HCT116 (cell line): ENCODE data around the gene ZNF438. TPM values are rescaled to one million over a fixed set of nuclear protein-coding genes. Genes with fewer than 3 reads are reported as not detected.
A peak's percentile ranks its signal among the peaks of the same experiment; 100 is the strongest.

Experiments
- ATAC-seq: fragments of 200-7000 bp; cut with Tn5 transposase; 2 replicates; pipeline ENCODE4 v1.9.1; 2020; ENCODE audit warnings: mild to moderate bottlenecking, moderate library complexity
- BruUV-seq: library from RNA; stranded (reverse); fragments of 400-500 nt; replicated peaks from 2 replicates; lab custom pipeline; 2021; lab: Mats Ljungman, UMichigan
- CTCF ChIA-PET: fragments of 300-600 bp; sonication (Branson Sonifier 250); formaldehyde crosslinking; loops from one replicate; lab custom pipeline; 2021; ENCODE audit warnings: antibody characterized with exemption; lab: Charles Lee
- POLR2A ChIA-PET: fragments of 300-600, 350-600 bp; sonication (Branson Sonifier 250); formaldehyde crosslinking; loops from one replicate; lab custom pipeline; 2021; ENCODE audit warnings: antibody characterized with exemption; lab: Charles Lee
- RAD21 ChIA-PET, 2 experiments: fragments of 300-600 bp; sonication (Branson Sonifier 250); formaldehyde crosslinking; loops; one replicate each; lab custom pipeline; 2023; ENCODE audit warnings: low total read pairs in 2 of 2; ENCODE audit not compliant: uncharacterized antibody in 2 of 2, unreplicated experiment in 2 of 2, low non-redundant PET in 1 of 2; lab: Charles Lee
- DNase-seq: peaks from one replicate; pipeline ENCODE4 v3.0.0-alpha.2; 2010; ENCODE audit warnings: low read depth, low spot score
- H2AFZ ChIP-seq: fragments of 200-600 bp; shearing (Covaris generic), sonication (generic); 2 replicates; pipeline ENCODE4 v1.6.1; 2017; ENCODE audit warnings: low read depth, mixed run types, mixed read lengths, antibody characterized with exemption, low read length; ENCODE audit not compliant: poor library complexity, severe bottlenecking
- H3K27ac ChIP-seq: 2 replicates; pipeline ENCODE4 v1.5.1; 2012; ENCODE audit warnings: low read depth, low read length
- H3K27me3 ChIP-seq: fragments of 200-600 bp; sonication (generic); 2 replicates; pipeline ENCODE4 v1.6.1; 2016; ENCODE audit warnings: mixed run types, low read length, mixed read lengths; ENCODE audit not compliant: insufficient read depth
- H3K36me3 ChIP-seq, 2 experiments: fragments of 200-500 bp in 1 of 2; fragments of 200-600 bp in 1 of 2; sonication (Bioruptor generic) in 1 of 2; sonication (generic) in 1 of 2; 2 replicates each; pipeline versions ENCODE4 v1.5.1 to v1.6.1; 2014 to 2016; ENCODE audit warnings: low read length in 2 of 2, inconsistent platforms in 1 of 2, mixed read lengths in 1 of 2, mixed run types in 1 of 2; ENCODE audit not compliant: insufficient read depth in 2 of 2, control insufficient read depth in 1 of 2
- H3K4me1 ChIP-seq, 2 experiments: fragments of 200-600 bp in 1 of 2; sonication (generic) in 1 of 2; 2 replicates each; pipeline versions ENCODE4 v1.5.1 to v1.6.1; 2012 to 2017; ENCODE audit warnings: low read length in 2 of 2, inconsistent platforms in 1 of 2, mild to moderate bottlenecking in 1 of 2, mixed read lengths in 1 of 2, mixed run types in 1 of 2, moderate library complexity in 1 of 2; ENCODE audit not compliant: insufficient read depth in 2 of 2, control insufficient read depth in 1 of 2
- H3K4me2 ChIP-seq: fragments of 200-600 bp; sonication (generic); 2 replicates; pipeline ENCODE4 v1.6.1; 2017; ENCODE audit warnings: mixed run types, low read length, mixed read lengths
- H3K4me3 ChIP-seq, 2 experiments: fragments of 200-600 bp in 1 of 2; sonication (generic) in 1 of 2; replicated peaks in 1 of 2; 2 replicates each; pipeline ENCODE4 v1.5.1; 2011 to 2016; ENCODE audit warnings: low read length in 2 of 2, control low read depth in 1 of 2, low read depth in 1 of 2, mild to moderate bottlenecking in 1 of 2, mixed read lengths in 1 of 2, mixed run types in 1 of 2
- H3K79me2 ChIP-seq: fragments of 200-600 bp; sonication (generic); 2 replicates; pipeline ENCODE4 v1.6.1; 2017; ENCODE audit warnings: mild to moderate bottlenecking, mixed run types, low read length, moderate library complexity, mixed read lengths; ENCODE audit not compliant: insufficient read depth
- H3K9ac ChIP-seq: fragments of 200-600 bp; sonication (generic); 2 replicates; pipeline ENCODE4 v1.6.1; 2016; ENCODE audit warnings: low read length, mixed read lengths
- H3K9me2 ChIP-seq: fragments of 200-600 bp; sonication (generic), shearing (Covaris generic); 2 replicates; pipeline ENCODE4 v1.6.1; 2017; ENCODE audit warnings: mixed run types, mild to moderate bottlenecking, moderate library complexity; ENCODE audit not compliant: insufficient read depth
- H3K9me3 ChIP-seq, 2 experiments: fragments of 200-500 bp in 1 of 2; fragments of 200-600 bp in 1 of 2; sonication (Bioruptor generic) in 1 of 2; sonication (generic) in 1 of 2; 2 replicates each; pipeline ENCODE4 v1.6.1; 2014 to 2017; ENCODE audit warnings: low read length in 2 of 2, mixed read lengths in 2 of 2, inconsistent platforms in 1 of 2, low read depth in 1 of 2, mild to moderate bottlenecking in 1 of 2, mixed run types in 1 of 2, moderate library complexity in 1 of 2; ENCODE audit not compliant: control insufficient read depth in 1 of 2, insufficient read depth in 1 of 2
- H4K20me1 ChIP-seq: fragments of 200-600 bp; sonication (generic), shearing (Covaris generic); 2 replicates; pipeline ENCODE4 v1.6.1; 2017; ENCODE audit warnings: mixed run types, mild to moderate bottlenecking, moderate library complexity; ENCODE audit not compliant: insufficient read depth
- CBX3 ChIP-seq: IDR thresholded peaks from 2 replicates; pipeline ENCODE4 v1.6.1; 2012; ENCODE audit warnings: low read depth
- EGR1 ChIP-seq: IDR thresholded peaks from 2 replicates; pipeline ENCODE4 v1.6.1; 2012; ENCODE audit warnings: low read depth
- ELF1 ChIP-seq: IDR thresholded peaks from 2 replicates; pipeline ENCODE4 v1.6.1; 2012; ENCODE audit warnings: low read depth, borderline replicate concordance
- EZH2 ChIP-seq: fragments of 200-600 bp; sonication (generic); IDR thresholded peaks from 2 replicates; pipeline ENCODE4 v1.6.1; 2017; ENCODE audit warnings: antibody characterized with exemption, mixed run types
- EZH2phosphoT487 ChIP-seq: fragments of 200-600 bp; IDR thresholded peaks from 2 replicates; pipeline ENCODE4 v1.6.1; 2018; ENCODE audit warnings: antibody characterized with exemption, borderline replicate concordance
- FOSL1 ChIP-seq: IDR thresholded peaks from 2 replicates; pipeline ENCODE4 v1.6.1; 2012; ENCODE audit warnings: low read depth
- JUND ChIP-seq: IDR thresholded peaks from 2 replicates; pipeline ENCODE4 v1.6.1; 2012
- POLR2A ChIP-seq: IDR thresholded peaks from 2 replicates; pipeline ENCODE4 v1.7.0; 2011; ENCODE audit warnings: borderline replicate concordance; ENCODE audit not compliant: insufficient read depth, insufficient read length; ENCODE audit errors: extremely low read depth
- POLR2AphosphoS5 ChIP-seq: IDR thresholded peaks from 2 replicates; pipeline ENCODE4 v1.6.1; 2011; ENCODE audit warnings: mild to moderate bottlenecking, low read depth, low read length, moderate library complexity
- RAD21 ChIP-seq: IDR thresholded peaks from 2 replicates; pipeline ENCODE4 v1.6.1; 2012; ENCODE audit warnings: low read depth, mild to moderate bottlenecking
- SIN3A ChIP-seq: IDR thresholded peaks from 2 replicates; pipeline ENCODE4 v1.6.1; 2012; ENCODE audit warnings: low read depth
- ZNF274 ChIP-seq: fragments of 200-500 bp; sonication (Bioruptor generic); IDR thresholded peaks from 2 replicates; pipeline ENCODE4 v1.6.1; 2014; ENCODE audit warnings: mild to moderate bottlenecking, low read depth, low read length, inconsistent platforms
- intact Hi-C: fragments of 100-400 bp; cut with micrococcal nuclease; formaldehyde crosslinking; loops from 2 replicates; pipeline ENCODE4 v1.10.0; 2022
- total RNA-seq: library from RNA; stranded (reverse); gene quantifications from one replicate; pipeline ENCODE4 v1.2.1, GENCODE V29; 2021; ENCODE audit not compliant: unreplicated experiment
- TF ChIP-seq, protein P1 (sequence below): IDR thresholded peaks from 2 replicates; pipeline ENCODE4 v1.6.1; 2012
- TF ChIP-seq, protein P2 (sequence below): IDR thresholded peaks from 2 replicates; pipeline ENCODE4 v1.6.1; 2012; ENCODE audit warnings: low read depth

Gene ZNF438
- total RNA-seq, 1 experiment from 2014 or later: 3.3 TPM

DNA sequence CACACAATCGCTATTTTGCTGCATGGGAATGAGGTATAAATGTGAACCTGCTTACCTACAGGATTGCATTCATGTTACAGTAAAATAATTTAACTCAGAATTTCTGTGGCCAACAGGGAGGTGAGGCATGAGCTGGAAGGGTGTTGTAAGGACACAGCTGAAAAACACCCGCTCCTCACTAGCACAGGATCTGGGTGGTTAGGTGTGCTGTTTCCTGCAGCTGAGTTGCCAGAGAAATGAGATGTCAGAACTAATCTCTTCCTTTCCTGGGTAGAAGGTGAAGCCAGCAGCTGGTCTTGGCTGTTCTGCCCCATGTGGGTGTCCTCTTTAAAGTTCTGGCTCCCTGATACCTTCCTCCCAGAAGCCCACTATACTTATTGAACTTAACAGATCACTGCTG is 39.0 kb upstream of the ZNF438 start:
- H3K9ac ChIP-seq: no peak overlapping the region
- no peak overlapping the region for H3K4me3 ChIP-seq
- ATAC-seq: no peak
- TF ChIP-seq POLR2A (no peak), SIN3A (no peak), ELF1 (no peak), RAD21 (no peak), EZH2phosphoT487 (no peak)
- TF ChIP-seq, protein P1, sequence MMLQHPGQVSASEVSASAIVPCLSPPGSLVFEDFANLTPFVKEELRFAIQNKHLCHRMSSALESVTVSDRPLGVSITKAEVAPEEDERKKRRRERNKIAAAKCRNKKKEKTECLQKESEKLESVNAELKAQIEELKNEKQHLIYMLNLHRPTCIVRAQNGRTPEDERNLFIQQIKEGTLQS: no peak
- H3K27me3 ChIP-seq: no peaks in the 10 kb centered on the region
- BruUV-seq: no TSS peak
- intact Hi-C loops: no loop called here
- POLR2A ChIA-PET: no interaction called here
- RAD21 ChIA-PET: no interaction called here
- no peaks in the 10 kb centered on the region for H4K20me1 ChIP-seq
- peak overlapping the region; percentile 35; the same call in 1 of the 2 replicates for H3K4me2 ChIP-seq
- H2AFZ ChIP-seq: peak overlapping the region; percentile 40
- H3K79me2 ChIP-seq: no peaks in the 10 kb centered on the region
- no peaks in the 10 kb centered on the region for H3K9me3 ChIP-seq
- peaks cover 0 to 21% of the 10 kb centered on the region in 2 experiments; a peak in 2 of 4 replicates for H3K4me1 ChIP-seq
- H3K9me2 ChIP-seq: no peaks in the 10 kb centered on the region
- CTCF ChIA-PET: no interaction called here
- no peaks in the 10 kb centered on the region for H3K36me3 ChIP-seq
- H3K27ac ChIP-seq: no peak overlapping the region
- DNase-seq: no peak

DNA sequence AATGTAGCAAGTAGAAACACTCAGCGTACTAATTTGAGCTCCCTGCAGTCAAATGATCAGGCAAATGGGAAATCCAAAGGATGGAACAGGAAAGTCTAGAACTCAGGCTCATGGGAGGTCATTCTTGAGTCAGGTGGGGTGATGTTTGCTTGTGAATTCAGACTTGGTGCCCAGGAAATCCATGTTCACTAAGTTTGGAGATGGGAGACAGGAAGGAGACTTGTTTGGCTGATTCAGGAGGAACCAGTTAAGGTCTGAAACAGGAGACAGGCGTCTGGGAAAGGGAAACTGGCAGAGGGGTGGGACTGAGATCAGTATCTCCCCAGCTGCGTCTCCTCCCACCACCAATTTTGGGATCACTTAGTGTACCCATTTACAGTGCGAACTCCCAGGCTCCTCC is 38.4 kb upstream of the ZNF438 start:
- H3K9ac ChIP-seq: no peak overlapping the region
- DNase-seq (no peak), ATAC-seq (no peak)
- no peaks in the 10 kb centered on the region for H3K27me3 ChIP-seq
- no peaks in the 10 kb centered on the region for H3K79me2 ChIP-seq
- ChIA-PET POLR2A (no interaction called here), RAD21 (no interaction called here), CTCF (no interaction called here)
- BruUV-seq: no TSS peak
- TF ChIP-seq SIN3A: no peak
- no peak for TF ChIP-seq CBX3
- TF ChIP-seq ZNF274: no peak
- TF ChIP-seq RAD21: no peak
- TF ChIP-seq JUND: no peak
- TF ChIP-seq, protein P2, sequence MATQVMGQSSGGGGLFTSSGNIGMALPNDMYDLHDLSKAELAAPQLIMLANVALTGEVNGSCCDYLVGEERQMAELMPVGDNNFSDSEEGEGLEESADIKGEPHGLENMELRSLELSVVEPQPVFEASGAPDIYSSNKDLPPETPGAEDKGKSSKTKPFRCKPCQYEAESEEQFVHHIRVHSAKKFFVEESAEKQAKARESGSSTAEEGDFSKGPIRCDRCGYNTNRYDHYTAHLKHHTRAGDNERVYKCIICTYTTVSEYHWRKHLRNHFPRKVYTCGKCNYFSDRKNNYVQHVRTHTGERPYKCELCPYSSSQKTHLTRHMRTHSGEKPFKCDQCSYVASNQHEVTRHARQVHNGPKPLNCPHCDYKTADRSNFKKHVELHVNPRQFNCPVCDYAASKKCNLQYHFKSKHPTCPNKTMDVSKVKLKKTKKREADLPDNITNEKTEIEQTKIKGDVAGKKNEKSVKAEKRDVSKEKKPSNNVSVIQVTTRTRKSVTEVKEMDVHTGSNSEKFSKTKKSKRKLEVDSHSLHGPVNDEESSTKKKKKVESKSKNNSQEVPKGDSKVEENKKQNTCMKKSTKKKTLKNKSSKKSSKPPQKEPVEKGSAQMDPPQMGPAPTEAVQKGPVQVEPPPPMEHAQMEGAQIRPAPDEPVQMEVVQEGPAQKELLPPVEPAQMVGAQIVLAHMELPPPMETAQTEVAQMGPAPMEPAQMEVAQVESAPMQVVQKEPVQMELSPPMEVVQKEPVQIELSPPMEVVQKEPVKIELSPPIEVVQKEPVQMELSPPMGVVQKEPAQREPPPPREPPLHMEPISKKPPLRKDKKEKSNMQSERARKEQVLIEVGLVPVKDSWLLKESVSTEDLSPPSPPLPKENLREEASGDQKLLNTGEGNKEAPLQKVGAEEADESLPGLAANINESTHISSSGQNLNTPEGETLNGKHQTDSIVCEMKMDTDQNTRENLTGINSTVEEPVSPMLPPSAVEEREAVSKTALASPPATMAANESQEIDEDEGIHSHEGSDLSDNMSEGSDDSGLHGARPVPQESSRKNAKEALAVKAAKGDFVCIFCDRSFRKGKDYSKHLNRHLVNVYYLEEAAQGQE: no peak
- no peak for TF ChIP-seq POLR2AphosphoS5
- TF ChIP-seq, protein P1: no peak
- no peak for TF ChIP-seq EGR1
- no peak for TF ChIP-seq FOSL1
- TF ChIP-seq EZH2phosphoT487: no peak
- no peak for TF ChIP-seq EZH2
- H4K20me1 ChIP-seq: no peaks in the 10 kb centered on the region
- H3K9me2 ChIP-seq: no peaks in the 10 kb centered on the region
- intact Hi-C loops: no loop called here
- no peak overlapping the region for H3K4me2 ChIP-seq
- no peak overlapping the region for H3K27ac ChIP-seq
- no peaks in the 10 kb centered on the region for H3K36me3 ChIP-seq
- no peak overlapping the region for H2AFZ ChIP-seq
- peaks cover 0 to 14% of the 10 kb centered on the region in 2 experiments; a peak in 2 of 4 replicates for H3K4me1 ChIP-seq
- no peak overlapping the region for H3K4me3 ChIP-seq
- H3K9me3 ChIP-seq: no peaks in the 10 kb centered on the region
